ENCODE measurements around the gene ZNF330.

GRCh38 chr4:141223418-141223817, 2.7 kb downstream of the ZNF330 start:
- TF ChIP-seq EP300 (IDR thresholded peaks at IDR 0.05) (no peak), POLR2AphosphoS5 (IDR thresholded peaks at IDR 0.05) (no peak), CTCF (IDR thresholded peaks at IDR 0.05) (no peak)
